GM12891 (cell line): Measurements from ENCODE around the gene SLC16A3.

ENCODE experiments used
- POLR2A ChIP-seq: IDR thresholded peaks from 2 replicates; pipeline ENCODE4 v1.6.1; 2011; ENCODE audit warnings: low read depth, low read length, control low read depth
- POLR2AphosphoS5 ChIP-seq: IDR thresholded peaks from 2 replicates; pipeline ENCODE4 v1.6.1; 2011; ENCODE audit warnings: low read depth, low read length, control low read depth

- TF ChIP-seq POLR2AphosphoS5, result no peak
- TF ChIP-seq POLR2A, result no peak
Measured at GRCh38 chr17:82280537-82280936, 51.7 kb downstream of the SLC16A3 start.
